GM18909 (cell line): ENCODE measurements around the gene OXTR.
A peak's percentile ranks its signal among the peaks of the same experiment; 100 is the strongest.

ENCODE experiments used
- ATAC-seq: cut with Tn5 transposase; IDR thresholded peaks from one replicate; pipeline ENCODE4 v1.9.1; 2021; ENCODE audit warnings: mild to moderate bottlenecking; ENCODE audit not compliant: unreplicated experiment, poor library complexity

Gene OXTR

GRCh38 chr3:8769088-8769822, at the start of gene OXTR:
Gene OXTR, minus strand, starts transcription at chr3:8769613. Its CDS starts 1,426 bp downstream, at chr3:8768187.
- ATAC-seq, result peak; percentile 86

GRCh38 chr3:8817486-8817885, 48.1 kb upstream of the OXTR start:
- ATAC-seq, result no peak

- no peak for ATAC-seq
Measured at GRCh38 chr3:8816106-8816505, 46.7 kb upstream of the OXTR start.

GRCh38 chr3:8813411-8813810, 44.0 kb upstream of the OXTR start:
- no peak for ATAC-seq

- ATAC-seq, result no peak
Measured at GRCh38 chr3:8810561-8810960, 41.1 kb upstream of the OXTR start.

GRCh38 chr3:8805774-8806173, 36.4 kb upstream of the OXTR start:
- no peak for ATAC-seq

GRCh38 chr3:8802256-8802655, 32.8 kb upstream of the OXTR start:
- ATAC-seq, result no peak

- ATAC-seq, result no peak
Measured at GRCh38 chr3:8800016-8800415, 30.6 kb upstream of the OXTR start.

- ATAC-seq, result no peak
Measured at GRCh38 chr3:8794247-8794646, 24.8 kb upstream of the OXTR start.

- ATAC-seq, result no peak
Measured at GRCh38 chr3:8793242-8793641, 23.8 kb upstream of the OXTR start.

- ATAC-seq, result no peak
Measured at GRCh38 chr3:8790529-8790928, 21.1 kb upstream of the OXTR start.

GRCh38 chr3:8784676-8785435, 15.4 kb upstream of the OXTR start:
- ATAC-seq, result no peak

GRCh38 chr3:8780279-8780678, 10.9 kb upstream of the OXTR start:
- no peak for ATAC-seq

GRCh38 chr3:8778475-8778874, 9.1 kb upstream of the OXTR start:
- ATAC-seq, result no peak

- no peak for ATAC-seq
Measured at GRCh38 chr3:8777978-8778267, 8.5 kb upstream of the OXTR start.

- peak; percentile 57 for ATAC-seq
Measured at GRCh38 chr3:8777201-8777977, 8.0 kb upstream of the OXTR start.

- no peak for ATAC-seq
Measured at GRCh38 chr3:8776406-8776805, 7.0 kb upstream of the OXTR start.

- ATAC-seq, result no peak
Measured at GRCh38 chr3:8775602-8776001, 6.2 kb upstream of the OXTR start.

- ATAC-seq, result no peak
Measured at GRCh38 chr3:8775181-8775580, 5.8 kb upstream of the OXTR start.

- no peak for ATAC-seq
Measured at GRCh38 chr3:8773941-8774542, 4.6 kb upstream of the OXTR start.
